Measurements from ENCODE around the gene GPC5. TPM values are rescaled to one million over a fixed set of nuclear protein-coding genes. Genes with fewer than 3 reads are reported as not detected.

GPC5 gene
- polyA plus RNA-seq, 2 donors = not detected

- Histone ChIP-seq H3K27ac (ENCODE audit: low read depth in 2 of 2, low read length in 1 of 2) (no peak overlapping the region), H3K4me1 (ENCODE audit: control insufficient read depth in 2 of 2, insufficient read depth in 2 of 2, low read length in 1 of 2) (no peaks in the 10 kb centered on the region), H3K27me3 (ENCODE audit: control insufficient read depth in 1 of 2, insufficient read depth in 2 of 2, low read length in 2 of 2) (no peaks in the 10 kb centered on the region), H3K36me3 (ENCODE audit: control insufficient read depth in 2 of 2, insufficient read depth in 2 of 2, low read length in 1 of 2) (no peaks in the 10 kb centered on the region), H3K9me3 (ENCODE audit: control insufficient read depth in 2 of 2, insufficient read depth in 1 of 2, low read depth in 1 of 2, low read length in 1 of 2) (peaks cover 0 to 2% of the 10 kb centered on the region in 2 donors), H3K4me3 (ENCODE audit: low read depth in 1 of 2, low read length in 2 of 2) (no peak overlapping the region)
Measured at GRCh38 chr13:91744284-91744683, 345.9 kb downstream of the GPC5 start.

- Histone ChIP-seq H3K36me3 (ENCODE audit: control insufficient read depth in 2 of 2, insufficient read depth in 2 of 2, low read length in 1 of 2) (no peaks in the 10 kb centered on the region), H3K27me3 (ENCODE audit: control insufficient read depth in 1 of 2, insufficient read depth in 2 of 2, low read length in 2 of 2) (no peaks in the 10 kb centered on the region), H3K4me3 (ENCODE audit: low read depth in 1 of 2, low read length in 2 of 2) (no peak overlapping the region), H3K4me1 (ENCODE audit: control insufficient read depth in 2 of 2, insufficient read depth in 2 of 2, low read length in 1 of 2) (no peaks in the 10 kb centered on the region), H3K9me3 (ENCODE audit: control insufficient read depth in 2 of 2, insufficient read depth in 1 of 2, low read depth in 1 of 2, low read length in 1 of 2) (no peaks in the 10 kb centered on the region), H3K27ac (ENCODE audit: low read depth in 2 of 2, low read length in 1 of 2) (no peak overlapping the region)
- 16 to 18% methylated on average over 3 of the region's 3 CpGs for WGBS, 2 donors
Measured at GRCh38 chr13:91745967-91746366, 347.5 kb downstream of the GPC5 start.

- H3K9me3 ChIP-seq (ENCODE audit: control insufficient read depth in 2 of 2, insufficient read depth in 1 of 2, low read depth in 1 of 2, low read length in 1 of 2) = no peaks in the 10 kb centered on the region
- no peaks in the 10 kb centered on the region for H3K27me3 ChIP-seq (ENCODE audit: control insufficient read depth in 1 of 2, insufficient read depth in 2 of 2, low read length in 2 of 2)
- H3K27ac ChIP-seq (ENCODE audit: low read depth in 2 of 2, low read length in 1 of 2) = no peak overlapping the region
- WGBS, 2 donors = 22 to 28% methylated on average over 2 of the region's 2 CpGs
- H3K4me1 ChIP-seq (ENCODE audit: control insufficient read depth in 2 of 2, insufficient read depth in 2 of 2, low read length in 1 of 2) = no peaks in the 10 kb centered on the region
- no peaks in the 10 kb centered on the region for H3K36me3 ChIP-seq (ENCODE audit: control insufficient read depth in 2 of 2, insufficient read depth in 2 of 2, low read length in 1 of 2)
- no peak overlapping the region for H3K4me3 ChIP-seq (ENCODE audit: low read depth in 1 of 2, low read length in 2 of 2)
Measured at GRCh38 chr13:91747186-91747585, 348.8 kb downstream of the GPC5 start.

GRCh38 chr13:91748416-91749089 lies 350.1 kb downstream of the GPC5 start:
- Histone ChIP-seq H3K27ac (ENCODE audit: low read depth in 2 of 2, low read length in 1 of 2) (no peak overlapping the region), H3K27me3 (ENCODE audit: control insufficient read depth in 1 of 2, insufficient read depth in 2 of 2, low read length in 2 of 2) (no peaks in the 10 kb centered on the region), H3K4me1 (ENCODE audit: control insufficient read depth in 2 of 2, insufficient read depth in 2 of 2, low read length in 1 of 2) (no peaks in the 10 kb centered on the region), H3K36me3 (ENCODE audit: control insufficient read depth in 2 of 2, insufficient read depth in 2 of 2, low read length in 1 of 2) (no peaks in the 10 kb centered on the region), H3K4me3 (ENCODE audit: low read depth in 1 of 2, low read length in 2 of 2) (no peak overlapping the region), H3K9me3 (ENCODE audit: control insufficient read depth in 2 of 2, insufficient read depth in 1 of 2, low read depth in 1 of 2, low read length in 1 of 2) (no peaks in the 10 kb centered on the region)
- WGBS, 2 donors = 94 to 95% methylated on average over 4 of the region's 4 CpGs

GRCh38 chr13:91758724-91759123 lies 360.3 kb downstream of the GPC5 start:
- Histone ChIP-seq H3K4me1 (ENCODE audit: control insufficient read depth in 2 of 2, insufficient read depth in 2 of 2, low read length in 1 of 2) (no peaks in the 10 kb centered on the region), H3K4me3 (ENCODE audit: low read depth in 1 of 2, low read length in 2 of 2) (no peak overlapping the region), H3K36me3 (ENCODE audit: control insufficient read depth in 2 of 2, insufficient read depth in 2 of 2, low read length in 1 of 2) (no peaks in the 10 kb centered on the region), H3K9me3 (ENCODE audit: control insufficient read depth in 2 of 2, insufficient read depth in 1 of 2, low read depth in 1 of 2, low read length in 1 of 2) (no peaks in the 10 kb centered on the region), H3K27me3 (ENCODE audit: control insufficient read depth in 1 of 2, insufficient read depth in 2 of 2, low read length in 2 of 2) (no peaks in the 10 kb centered on the region), H3K27ac (ENCODE audit: low read depth in 2 of 2, low read length in 1 of 2) (no peak overlapping the region)
- 67 to 68% methylated on average over 1 of the region's 1 CpG for WGBS, 2 donors

GRCh38 chr13:91762957-91763356 lies 364.5 kb downstream of the GPC5 start:
- no peaks in the 10 kb centered on the region for H3K27me3 ChIP-seq (ENCODE audit: control insufficient read depth in 1 of 2, insufficient read depth in 2 of 2, low read length in 2 of 2)
- H3K27ac ChIP-seq (ENCODE audit: low read depth in 2 of 2, low read length in 1 of 2) = no peak overlapping the region
- H3K4me1 ChIP-seq (ENCODE audit: control insufficient read depth in 2 of 2, insufficient read depth in 2 of 2, low read length in 1 of 2) = no peaks in the 10 kb centered on the region
- no peaks in the 10 kb centered on the region for H3K9me3 ChIP-seq (ENCODE audit: control insufficient read depth in 2 of 2, insufficient read depth in 1 of 2, low read depth in 1 of 2, low read length in 1 of 2)
- WGBS, 2 donors = 77 to 89% methylated on average over 4 of the region's 4 CpGs
- H3K36me3 ChIP-seq (ENCODE audit: control insufficient read depth in 2 of 2, insufficient read depth in 2 of 2, low read length in 1 of 2) = no peaks in the 10 kb centered on the region
- no peak overlapping the region for H3K4me3 ChIP-seq (ENCODE audit: low read depth in 1 of 2, low read length in 2 of 2)

GRCh38 chr13:91764527-91764926 lies 366.1 kb downstream of the GPC5 start:
- no peaks in the 10 kb centered on the region for H3K9me3 ChIP-seq (ENCODE audit: control insufficient read depth in 2 of 2, insufficient read depth in 1 of 2, low read depth in 1 of 2, low read length in 1 of 2)
- H3K27me3 ChIP-seq (ENCODE audit: control insufficient read depth in 1 of 2, insufficient read depth in 2 of 2, low read length in 2 of 2) = no peaks in the 10 kb centered on the region
- no peak overlapping the region for H3K4me3 ChIP-seq (ENCODE audit: low read depth in 1 of 2, low read length in 2 of 2)
- no peaks in the 10 kb centered on the region for H3K36me3 ChIP-seq (ENCODE audit: control insufficient read depth in 2 of 2, insufficient read depth in 2 of 2, low read length in 1 of 2)
- H3K4me1 ChIP-seq (ENCODE audit: control insufficient read depth in 2 of 2, insufficient read depth in 2 of 2, low read length in 1 of 2) = no peaks in the 10 kb centered on the region
- H3K27ac ChIP-seq (ENCODE audit: low read depth in 2 of 2, low read length in 1 of 2) = no peak overlapping the region
- 69 to 73% methylated on average over 7 of the region's 7 CpGs for WGBS, 2 donors

- no peak overlapping the region for H3K4me3 ChIP-seq (ENCODE audit: low read depth in 1 of 2, low read length in 2 of 2)
- 47 to 49% methylated on average over 4 of the region's 4 CpGs for WGBS, 2 donors
- H3K9me3 ChIP-seq (ENCODE audit: control insufficient read depth in 2 of 2, insufficient read depth in 1 of 2, low read depth in 1 of 2, low read length in 1 of 2) = no peaks in the 10 kb centered on the region
- no peaks in the 10 kb centered on the region for H3K4me1 ChIP-seq (ENCODE audit: control insufficient read depth in 2 of 2, insufficient read depth in 2 of 2, low read length in 1 of 2)
- no peak overlapping the region for H3K27ac ChIP-seq (ENCODE audit: low read depth in 2 of 2, low read length in 1 of 2)
- no peaks in the 10 kb centered on the region for H3K27me3 ChIP-seq (ENCODE audit: control insufficient read depth in 1 of 2, insufficient read depth in 2 of 2, low read length in 2 of 2)
- H3K36me3 ChIP-seq (ENCODE audit: control insufficient read depth in 2 of 2, insufficient read depth in 2 of 2, low read length in 1 of 2) = no peaks in the 10 kb centered on the region
Measured at GRCh38 chr13:91767651-91768050, 369.2 kb downstream of the GPC5 start.

GRCh38 chr13:91768746-91769145 lies 370.3 kb downstream of the GPC5 start:
- no peak overlapping the region for H3K27ac ChIP-seq (ENCODE audit: low read depth in 2 of 2, low read length in 1 of 2)
- H3K4me1 ChIP-seq (ENCODE audit: control insufficient read depth in 2 of 2, insufficient read depth in 2 of 2, low read length in 1 of 2) = no peaks in the 10 kb centered on the region
- 79 to 80% methylated on average over 2 of the region's 2 CpGs for WGBS, 2 donors
- H3K27me3 ChIP-seq (ENCODE audit: control insufficient read depth in 1 of 2, insufficient read depth in 2 of 2, low read length in 2 of 2) = no peaks in the 10 kb centered on the region
- no peaks in the 10 kb centered on the region for H3K9me3 ChIP-seq (ENCODE audit: control insufficient read depth in 2 of 2, insufficient read depth in 1 of 2, low read depth in 1 of 2, low read length in 1 of 2)
- H3K4me3 ChIP-seq (ENCODE audit: low read depth in 1 of 2, low read length in 2 of 2) = no peak overlapping the region
- H3K36me3 ChIP-seq (ENCODE audit: control insufficient read depth in 2 of 2, insufficient read depth in 2 of 2, low read length in 1 of 2) = no peaks in the 10 kb centered on the region

GRCh38 chr13:91771229-91771628 lies 372.8 kb downstream of the GPC5 start:
- 13 to 91% methylated on average over 1 of the region's 1 CpG for WGBS, 2 donors
- H3K36me3 ChIP-seq (ENCODE audit: control insufficient read depth in 2 of 2, insufficient read depth in 2 of 2, low read length in 1 of 2) = no peaks in the 10 kb centered on the region
- no peak overlapping the region for H3K27ac ChIP-seq (ENCODE audit: low read depth in 2 of 2, low read length in 1 of 2)
- no peak overlapping the region for H3K4me3 ChIP-seq (ENCODE audit: low read depth in 1 of 2, low read length in 2 of 2)
- no peaks in the 10 kb centered on the region for H3K4me1 ChIP-seq (ENCODE audit: control insufficient read depth in 2 of 2, insufficient read depth in 2 of 2, low read length in 1 of 2)
- no peaks in the 10 kb centered on the region for H3K27me3 ChIP-seq (ENCODE audit: control insufficient read depth in 1 of 2, insufficient read depth in 2 of 2, low read length in 2 of 2)
- no peaks in the 10 kb centered on the region for H3K9me3 ChIP-seq (ENCODE audit: control insufficient read depth in 2 of 2, insufficient read depth in 1 of 2, low read depth in 1 of 2, low read length in 1 of 2)

All from esophagus (tissue), 2 donors.